ENCODE measurements around the gene ZNRF1. TPM values are rescaled to one million over a fixed set of nuclear protein-coding genes. Genes with fewer than 3 reads are reported as not detected.

The ZNRF1 gene
- total and polyA plus RNA-seq, 2 of the 13 experiments (the other 11 are each of a cell fraction or from before 2014, with no cell fraction given), result 43.9 to 58.7 TPM

- no peak for TF ChIP-seq JUND (CRISPR knock-in tag; IDR thresholded peaks at IDR 0.05)
- peak; percentile 63 to 78; a peak in 3 of 4 replicates for TF ChIP-seq HMGXB4 (CRISPR knock-in tag; IDR thresholded peaks at IDR 0.05; ENCODE audit: borderline replicate concordance in 1 of 2, low read depth in 1 of 2)
- 0 out of 2 replicates have a peak, but pooled peaks have one; percentile 58 for TF ChIP-seq PCBP1 (IDR thresholded peaks at IDR 0.05; ENCODE audit: borderline replicate concordance, low read depth, low read length)
- TF ChIP-seq ZNF556 (CRISPR knock-in tag; IDR thresholded peaks at IDR 0.05; ENCODE audit: borderline replicate concordance), result 0 out of 2 replicates have a peak, but pooled peaks have one; percentile 62
- TF ChIP-seq ZNF251 (CRISPR knock-in tag; IDR thresholded peaks at IDR 0.05), result no peak
- 0 out of 2 replicates have a peak, but pooled peaks have one; percentile 29 for TF ChIP-seq GMEB1 (CRISPR knock-in tag; IDR thresholded peaks at IDR 0.05; ENCODE audit: borderline replicate concordance)
- TF ChIP-seq SMARCE1 (IDR thresholded peaks at IDR 0.05; ENCODE audit: borderline replicate concordance), result no peak
- TF ChIP-seq ZBTB43 (CRISPR knock-in tag; conservative IDR thresholded peaks at IDR 0.05), result peak; percentile 48; the same call in 1 of the 2 replicates
- no peak for TF ChIP-seq ZNF317 (CRISPR knock-in tag; IDR thresholded peaks at IDR 0.05)
- no peak for TF ChIP-seq DMTF1 (CRISPR knock-in tag; IDR thresholded peaks at IDR 0.05)
- TF ChIP-seq KLF16 (CRISPR knock-in tag; IDR thresholded peaks at IDR 0.05), result peak in 1 of 2 experiments; percentile 84; a peak in 2 of 4 replicates
- TF ChIP-seq HMG20B (CRISPR knock-in tag; conservative IDR thresholded peaks at IDR 0.05), result peak; percentile 43; the same call in 1 of the 2 replicates
- no peak for TF ChIP-seq KDM6A (CRISPR knock-in tag; IDR thresholded peaks at IDR 0.05; ENCODE audit: low read depth)
- peak; percentile 43; the same call in 1 of the 2 replicates for TF ChIP-seq ATF7-NPFF (CRISPR knock-in tag; IDR thresholded peaks at IDR 0.05; ENCODE audit: low read depth)
- TF ChIP-seq SMAD9 (CRISPR knock-in tag; IDR thresholded peaks at IDR 0.05), result peak; percentile 76; the same call in 1 of the 2 replicates
- TF ChIP-seq ZNF614 (CRISPR knock-in tag; IDR thresholded peaks at IDR 0.05; ENCODE audit: borderline replicate concordance), result peak; percentile 81; the same call in 1 of the 2 replicates
- TF ChIP-seq ZNF124 (CRISPR knock-in tag; IDR thresholded peaks at IDR 0.05), result peak; percentile 69
- peak; percentile 72; the same call in 1 of the 2 replicates for TF ChIP-seq MXD4 (CRISPR knock-in tag; IDR thresholded peaks at IDR 0.05)
- TF ChIP-seq TFDP2 (CRISPR knock-in tag; IDR thresholded peaks at IDR 0.05), result peak; percentile 48; the same call in 1 of the 2 replicates
Measured at GRCh38 chr16:75116081-75116910, 117.5 kb downstream of the ZNRF1 start, which contains the start of gene LDHD (continued).

Measured in HepG2 (cell line).